Stimulated activated CD4-positive, alpha-beta T cell treated with anti-CD3 and anti-CD28 coated beads, Interleukin-1b, Interleukin-23, amount 100 ng/mL, for 24 hours (primary cell): ENCODE results near the gene ADAMTS2.

Experiments
- DNase-seq, 4 experiments: peaks; one replicate each; pipeline ENCODE4 v3.0.0-alpha.2; 2020; ENCODE audit warnings: low read depth in 4 of 4, low spot score in 1 of 4

Gene ADAMTS2

DNA sequence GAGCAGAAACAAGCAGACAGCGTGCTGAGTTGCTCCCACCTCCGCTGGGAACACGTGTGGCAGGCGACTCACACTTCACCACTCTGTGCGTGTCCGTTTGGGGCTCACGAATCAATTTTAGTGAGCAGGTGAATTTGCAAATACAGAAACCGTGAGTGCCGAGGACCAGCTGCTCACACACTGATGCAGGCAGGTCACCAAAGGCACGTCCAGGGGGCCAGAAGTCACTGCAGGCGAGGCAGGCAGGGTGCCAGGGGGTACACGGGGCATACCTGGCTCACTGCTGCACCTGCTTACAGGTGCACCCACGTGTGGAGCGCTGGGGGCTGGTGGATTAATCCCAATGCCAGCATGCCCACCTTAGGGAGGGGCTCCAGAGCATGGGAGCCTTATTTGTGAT lies 216.3 kb downstream of the ADAMTS2 start:
- no peak for DNase-seq

DNA sequence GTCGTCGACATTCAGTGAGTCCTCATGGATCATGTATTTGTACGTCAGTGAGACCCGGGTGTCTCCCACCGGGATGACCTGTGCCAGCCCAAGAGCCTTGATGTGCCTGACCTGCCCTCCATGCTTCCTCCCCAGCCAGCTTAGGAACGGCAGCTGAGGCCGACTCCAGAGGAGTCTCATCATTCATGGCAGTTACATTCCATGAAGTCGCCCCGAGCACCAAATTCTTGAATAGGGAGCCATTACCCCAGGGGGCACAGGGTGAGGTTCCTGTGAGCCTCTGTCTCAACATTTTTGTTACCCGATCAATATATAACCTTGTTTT lies 217.3 kb downstream of the ADAMTS2 start:
- no peak for DNase-seq

DNA sequence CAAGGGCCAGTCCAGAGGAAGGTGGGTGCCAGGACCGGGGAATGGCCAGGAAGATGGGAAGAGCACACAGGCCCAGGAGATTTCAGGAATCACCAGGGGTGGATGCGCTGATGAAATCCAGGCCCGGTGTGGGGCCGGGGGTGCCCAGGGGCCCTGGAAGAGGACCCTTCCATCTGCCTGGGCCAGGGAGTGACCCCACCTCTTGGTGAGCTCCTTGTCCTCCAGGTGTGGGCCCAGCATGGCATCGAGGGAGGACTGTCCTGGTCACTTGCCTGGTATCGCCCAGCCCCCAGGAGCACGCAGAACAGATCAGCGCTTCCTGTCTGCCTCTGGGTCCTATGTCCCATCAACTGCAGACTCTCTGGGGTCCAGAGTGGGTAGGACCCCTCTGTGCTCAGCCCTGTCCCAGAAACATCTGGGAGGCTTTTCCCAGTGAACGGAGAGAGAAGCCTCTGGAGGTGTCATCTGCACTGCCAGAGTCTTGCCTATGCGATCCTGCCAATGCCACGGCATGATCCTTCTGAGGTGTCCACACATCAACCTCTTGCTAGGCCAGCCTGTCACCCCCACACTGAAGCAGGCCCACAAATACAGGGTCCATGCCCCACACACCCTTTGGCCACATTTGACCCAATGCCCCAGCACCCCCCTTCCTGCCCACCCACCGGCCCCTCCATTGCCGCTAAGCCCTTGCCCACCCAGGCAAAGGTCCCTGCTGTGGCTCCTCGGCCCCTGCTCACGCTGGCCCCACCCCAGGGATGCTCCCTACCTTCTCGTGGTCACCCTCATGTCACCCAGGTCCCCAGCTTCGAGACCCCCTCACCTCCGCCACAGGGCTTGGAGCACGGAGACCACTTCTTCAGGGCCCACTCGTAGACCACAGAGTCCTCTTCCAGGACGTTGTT lies 217.9 kb downstream of the ADAMTS2 start:
- DNase-seq, result no peak

DNA sequence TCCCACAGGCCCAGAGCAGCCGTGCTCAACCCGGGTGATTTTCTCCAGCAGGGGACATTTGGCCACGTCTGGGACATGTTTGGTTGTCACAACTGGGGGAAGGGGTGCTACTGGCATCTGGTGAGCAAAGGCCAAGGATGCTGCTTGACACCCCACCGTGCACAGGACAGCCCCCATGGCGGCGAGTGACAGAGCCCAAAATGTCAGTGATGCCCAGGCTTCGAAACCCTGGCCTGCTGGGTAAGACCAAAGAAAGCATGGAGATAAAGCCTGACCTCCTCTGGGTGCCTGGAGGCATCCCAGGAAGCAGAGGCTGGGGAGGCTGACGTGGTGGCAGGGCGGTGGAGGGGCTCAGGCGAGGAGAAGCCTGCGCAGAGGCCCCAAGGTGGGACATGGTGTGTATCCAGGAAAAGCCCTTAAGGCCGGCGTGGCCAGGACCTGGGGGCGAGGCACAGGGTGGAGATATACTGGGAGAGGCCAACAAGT lies 218.7 kb downstream of the ADAMTS2 start:
- no peak for DNase-seq

DNA sequence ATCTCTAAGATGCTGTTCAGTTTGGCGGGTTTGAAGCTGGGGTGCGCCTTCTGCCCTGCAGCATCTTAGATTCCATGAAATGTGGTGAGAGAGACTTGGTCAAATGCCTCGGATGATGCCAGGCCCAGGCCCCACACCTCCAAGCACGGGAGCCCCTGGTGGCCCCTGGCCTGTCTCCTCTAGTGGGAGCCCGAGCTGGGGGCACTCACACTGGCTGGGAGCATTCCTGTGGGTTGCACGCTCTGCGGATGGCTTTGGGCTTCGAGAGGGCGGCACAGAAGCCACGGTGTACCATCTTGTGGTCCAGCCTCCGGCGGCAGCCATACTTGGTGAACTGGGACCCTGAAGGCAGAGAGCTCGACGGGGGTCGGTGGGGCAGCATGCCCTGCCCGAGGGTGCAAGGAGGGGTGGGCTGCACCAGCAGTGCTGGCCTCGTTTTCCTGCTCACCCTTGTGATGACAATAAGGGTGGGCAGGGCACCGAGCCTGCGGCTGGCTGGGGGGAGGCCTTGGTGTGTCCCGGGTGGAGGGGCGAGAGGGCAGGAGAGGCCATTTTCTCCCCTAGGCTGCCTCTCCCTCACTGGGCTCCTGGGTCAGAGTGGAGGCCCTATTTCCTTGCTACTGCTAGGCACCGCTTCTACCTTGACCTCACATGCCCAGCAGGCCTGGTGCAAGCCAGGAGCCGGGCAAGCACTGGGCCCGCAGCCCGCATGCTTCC lies 219.3 kb downstream of the ADAMTS2 start:
- DNase-seq, result no peak

DNA sequence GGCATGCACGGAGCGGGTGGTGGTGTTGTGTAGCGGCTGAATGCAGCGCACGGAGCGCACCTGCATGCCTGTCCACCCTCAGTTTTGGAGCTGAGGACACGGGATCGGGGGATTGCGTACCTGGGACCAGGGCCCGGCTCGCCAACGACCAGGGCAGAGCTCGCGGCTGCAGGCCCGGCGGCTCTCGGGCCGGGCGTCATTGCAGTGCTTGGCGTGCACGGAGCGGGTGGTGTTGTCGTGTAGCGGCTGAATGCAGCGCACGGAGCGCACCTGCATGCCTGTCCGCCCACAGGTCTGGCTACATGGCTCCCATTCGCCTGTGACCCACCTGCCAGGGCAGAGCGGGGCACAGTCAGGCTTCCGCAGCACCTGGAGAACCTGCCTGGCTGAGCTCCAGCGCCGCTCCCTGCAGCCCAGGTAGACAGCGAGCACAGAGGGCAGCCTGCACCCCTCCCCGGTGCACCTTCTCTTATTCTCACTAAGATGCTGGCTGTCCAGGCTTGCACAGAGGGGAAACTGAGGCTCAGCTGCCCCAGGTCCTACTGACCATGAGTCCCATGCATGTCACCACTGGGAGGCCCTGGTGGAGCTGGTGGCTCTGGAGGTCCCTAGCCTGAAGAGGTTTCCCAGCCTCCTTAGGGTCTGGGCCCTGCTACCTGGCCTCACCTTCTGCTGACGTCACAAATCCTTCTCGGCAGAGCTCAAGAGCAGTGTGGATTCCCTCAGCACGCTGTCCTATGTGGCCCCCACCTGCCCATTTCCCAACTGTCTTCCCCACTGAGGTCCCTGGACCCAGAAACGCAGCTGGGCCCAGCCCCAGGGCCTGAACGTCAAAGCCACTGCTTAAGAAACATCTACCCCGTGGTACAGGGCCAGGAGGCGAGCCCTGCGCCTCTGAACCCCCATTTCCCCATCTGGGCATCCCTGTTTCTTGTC lies 220.1 kb downstream of the ADAMTS2 start:
- DNase-seq, result no peak

DNA sequence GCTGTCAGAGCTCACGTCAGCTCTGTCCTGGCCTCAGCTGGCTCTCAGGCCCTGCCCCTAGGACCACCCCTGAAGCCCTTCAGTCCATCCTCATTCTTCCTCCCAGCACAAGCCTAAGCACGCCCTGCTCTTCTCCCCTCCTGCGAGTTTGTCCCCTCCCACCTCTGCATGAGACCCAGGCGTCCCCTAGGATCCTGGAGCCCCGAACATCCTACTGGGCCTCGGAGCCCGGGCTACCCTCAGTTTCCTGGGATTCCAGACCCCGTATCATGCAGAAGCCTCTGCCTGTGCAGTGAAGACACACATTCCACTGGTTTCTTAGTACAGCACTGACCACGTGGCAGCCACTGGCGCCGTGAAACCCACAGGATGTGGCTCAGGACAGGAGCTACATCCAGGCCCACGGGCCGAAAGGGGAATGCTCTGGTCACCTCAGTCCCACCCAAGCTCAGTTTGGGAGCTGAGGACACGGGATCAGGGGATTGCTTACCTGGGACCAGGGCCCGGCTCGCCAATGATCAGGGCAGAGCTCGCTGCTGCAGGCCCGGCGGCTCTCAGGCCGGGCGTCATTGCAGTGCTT lies 220.9 kb downstream of the ADAMTS2 start:
- no peak for DNase-seq

DNA sequence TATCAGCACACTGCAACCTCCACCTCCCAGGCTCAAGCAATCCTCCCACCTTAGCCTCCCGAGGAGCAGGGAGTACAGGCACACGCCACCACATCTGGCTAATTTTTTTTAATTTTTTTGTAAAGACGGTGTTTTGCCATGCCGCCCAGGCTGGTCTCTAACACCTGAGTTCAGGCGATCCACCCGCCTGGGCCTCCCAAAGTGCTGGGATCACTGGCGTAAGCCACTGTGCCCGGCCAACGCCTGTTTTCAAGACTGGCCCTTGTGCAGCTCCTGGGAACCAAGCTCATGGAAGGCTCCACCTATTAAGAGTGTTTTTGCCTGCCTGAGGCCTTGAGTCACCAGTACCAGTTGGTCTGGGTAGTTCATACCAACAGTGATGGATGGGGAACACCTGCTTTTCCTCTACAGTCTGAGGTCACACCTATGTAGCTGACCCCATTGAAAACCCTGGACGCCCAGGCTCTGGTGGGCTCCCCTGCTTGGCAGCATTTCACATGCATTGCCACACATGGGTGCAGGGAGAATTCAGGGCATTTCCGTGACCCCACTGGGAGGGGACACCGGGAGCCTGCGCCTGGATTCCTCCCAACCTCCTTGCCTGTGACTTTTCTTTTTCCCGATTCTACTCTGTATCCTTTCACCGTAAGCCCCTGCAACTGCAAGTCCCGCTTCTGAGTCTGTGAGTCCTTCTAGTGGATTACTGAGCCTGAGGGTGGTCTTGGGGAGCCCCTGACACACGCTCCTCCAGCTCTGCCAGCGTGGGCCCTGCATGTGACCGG lies 221.6 kb downstream of the ADAMTS2 start:
- no peak for DNase-seq

DNA sequence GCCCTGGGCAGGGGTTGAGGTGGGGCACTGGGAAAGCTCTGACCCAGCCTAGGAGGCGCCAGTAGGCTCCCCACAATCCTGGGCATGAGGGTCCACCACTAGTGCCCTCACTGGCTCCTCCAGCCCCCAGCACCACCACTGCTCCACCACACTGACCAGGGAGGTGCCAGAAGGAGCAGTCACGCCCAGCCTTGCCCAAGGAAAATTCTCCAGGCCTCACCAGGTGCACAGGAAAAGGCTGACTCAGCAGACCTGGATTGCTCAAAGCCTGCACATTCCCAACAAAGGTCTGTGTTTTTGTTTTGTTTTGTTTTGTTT lies 222.2 kb downstream of the ADAMTS2 start:
- no peak for DNase-seq

DNA sequence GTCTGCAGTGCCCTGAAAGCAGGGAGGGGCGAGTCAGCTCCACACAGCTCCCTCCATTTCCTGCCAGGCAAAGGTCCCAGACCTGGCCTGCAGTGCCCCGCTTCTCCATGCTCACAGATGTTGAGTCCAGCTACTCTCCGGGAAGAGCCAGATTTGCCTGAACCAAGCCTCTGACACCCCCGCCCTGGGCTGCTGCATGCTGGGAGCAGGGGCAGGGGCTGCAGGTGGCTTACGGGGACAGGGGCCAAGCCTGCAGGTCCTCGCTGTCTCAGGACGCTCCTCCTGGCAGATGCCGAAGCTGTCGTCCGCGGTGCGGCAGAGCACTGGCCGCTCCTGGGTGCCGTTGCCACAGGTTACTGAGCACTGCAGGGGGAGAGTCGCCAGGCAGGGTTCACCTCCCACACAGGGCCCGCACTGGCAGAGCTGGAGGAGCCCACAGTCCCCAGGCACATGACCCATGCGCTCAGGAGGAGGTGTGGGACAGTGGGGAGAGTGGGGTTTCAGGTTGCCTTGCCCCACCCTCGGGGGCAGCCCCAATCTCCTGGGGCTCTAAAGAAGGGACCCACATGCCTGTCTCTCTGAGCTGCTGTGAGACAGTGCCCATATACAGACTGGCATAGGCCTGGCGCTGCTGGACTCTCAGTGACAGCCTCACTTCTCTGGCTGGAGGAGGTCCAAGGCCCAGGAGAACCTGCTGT lies 222.7 kb downstream of the ADAMTS2 start:
- no peak for DNase-seq

DNA sequence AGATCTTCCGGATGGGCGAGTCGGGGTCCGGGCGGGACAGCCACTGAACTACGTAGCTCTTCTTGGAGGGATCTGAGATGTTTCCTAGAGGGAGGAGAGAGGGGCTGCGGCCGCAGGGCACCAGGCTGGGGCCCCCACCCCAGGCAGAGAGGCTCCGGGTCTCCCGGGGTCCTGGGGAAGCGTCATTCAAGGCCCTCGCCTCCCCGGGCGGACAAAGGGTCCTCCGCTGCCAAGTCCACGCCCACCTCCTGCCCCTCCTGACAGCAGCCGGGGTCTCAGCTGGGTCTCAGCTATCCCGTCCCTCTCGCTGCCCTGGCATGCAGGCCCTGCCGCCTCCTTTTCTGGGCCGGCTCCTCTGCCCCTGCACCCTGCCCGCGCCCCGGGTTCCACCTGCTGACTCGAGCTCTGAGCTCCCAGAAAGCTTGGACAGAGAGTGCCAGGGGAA lies 223.6 kb downstream of the ADAMTS2 start:
- DNase-seq, result no peak

DNA sequence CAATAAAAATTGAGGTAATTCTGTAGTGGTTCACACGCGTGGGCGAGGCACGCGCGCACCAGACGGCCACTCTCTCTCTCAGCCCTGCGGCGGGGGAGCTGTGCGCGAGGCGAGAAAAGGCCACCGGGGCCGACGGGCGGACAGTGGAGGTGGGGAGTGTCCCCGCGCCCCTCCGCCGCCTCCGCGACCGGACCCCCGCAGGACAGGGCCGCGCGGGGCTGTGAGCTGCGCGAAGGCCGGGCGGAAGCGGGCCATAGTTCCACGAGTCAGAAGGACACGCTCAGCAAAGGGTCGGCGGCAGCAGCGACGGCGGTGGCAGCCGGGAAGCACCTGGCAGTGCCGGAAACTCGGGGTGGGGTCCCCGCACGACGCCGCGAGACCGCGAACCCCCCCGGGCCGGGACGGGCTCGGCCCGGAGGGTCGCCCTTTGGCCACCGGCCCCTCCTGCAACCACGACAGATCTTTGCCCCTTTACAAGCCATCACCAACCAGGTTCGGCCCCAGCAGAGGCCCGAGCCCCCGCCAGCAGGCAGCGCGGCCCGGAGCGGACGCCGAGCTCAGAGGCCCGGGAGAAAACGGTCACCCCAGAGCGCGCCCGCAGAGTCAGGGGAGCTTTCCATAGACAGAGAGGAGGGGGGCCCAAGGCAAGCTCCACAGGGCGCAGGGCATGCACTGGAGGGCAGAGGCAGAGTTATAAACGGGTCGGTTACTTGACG lies 224.2 kb downstream of the ADAMTS2 start:
- no peak for DNase-seq

DNA sequence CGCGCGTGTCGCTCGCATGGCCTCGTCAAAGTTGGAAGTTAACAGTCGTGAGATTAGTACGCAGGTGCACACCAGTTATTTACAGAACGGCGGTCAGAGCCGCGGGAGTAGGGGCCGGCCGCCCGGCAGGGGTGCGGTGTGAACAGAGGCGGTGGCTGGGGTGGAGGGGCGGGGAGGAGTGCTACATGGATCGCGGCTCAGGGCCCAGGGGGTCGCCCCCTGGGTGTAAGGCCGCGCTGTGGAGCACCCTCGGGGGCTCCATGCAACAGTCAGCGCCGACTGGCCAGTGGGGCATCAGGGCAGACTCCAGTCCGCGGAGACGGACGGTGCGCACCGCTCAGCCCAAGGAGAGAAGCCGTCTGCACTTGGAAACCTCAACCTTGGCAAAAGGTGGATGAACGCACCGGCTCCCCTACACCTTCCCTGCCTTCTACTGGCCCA lies 224.8 kb downstream of the ADAMTS2 start:
- no peak for DNase-seq

DNA sequence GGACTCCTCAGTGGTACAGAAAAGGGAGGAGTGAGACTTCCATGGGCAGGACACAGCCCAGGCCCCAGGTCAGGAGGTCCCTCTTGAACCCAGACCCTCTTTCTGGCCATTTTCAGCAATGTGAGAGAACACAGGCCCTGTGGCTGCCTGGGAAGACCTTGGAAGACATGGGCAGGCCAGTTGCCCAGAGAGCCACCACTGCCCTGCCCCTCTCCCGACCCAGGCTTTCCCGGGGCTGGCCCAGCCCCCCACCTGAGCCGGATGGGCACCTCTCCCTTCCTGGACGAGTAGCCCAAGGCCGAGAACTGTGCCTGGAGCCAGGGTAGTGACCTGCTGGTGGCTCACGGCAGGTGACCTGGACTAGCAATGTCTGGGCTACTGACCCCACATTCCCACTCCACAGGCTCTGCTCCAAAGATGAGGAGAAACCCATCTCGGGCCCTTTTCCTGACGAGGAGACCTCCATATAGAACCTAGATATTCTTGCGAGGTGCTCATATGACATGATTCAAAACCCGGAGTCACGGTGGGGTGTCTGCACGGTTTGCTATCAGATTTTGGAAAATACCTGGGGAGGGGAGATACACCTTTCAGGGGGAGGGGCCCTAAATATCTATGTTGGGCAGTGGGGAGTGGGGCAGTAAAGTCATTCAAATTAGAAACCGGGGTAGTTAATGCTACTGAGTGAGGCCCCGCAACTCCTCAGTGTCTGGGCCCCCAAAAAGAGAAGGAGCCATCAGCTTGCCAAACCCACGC lies 225.7 kb downstream of the ADAMTS2 start:
- no peak for DNase-seq

DNA sequence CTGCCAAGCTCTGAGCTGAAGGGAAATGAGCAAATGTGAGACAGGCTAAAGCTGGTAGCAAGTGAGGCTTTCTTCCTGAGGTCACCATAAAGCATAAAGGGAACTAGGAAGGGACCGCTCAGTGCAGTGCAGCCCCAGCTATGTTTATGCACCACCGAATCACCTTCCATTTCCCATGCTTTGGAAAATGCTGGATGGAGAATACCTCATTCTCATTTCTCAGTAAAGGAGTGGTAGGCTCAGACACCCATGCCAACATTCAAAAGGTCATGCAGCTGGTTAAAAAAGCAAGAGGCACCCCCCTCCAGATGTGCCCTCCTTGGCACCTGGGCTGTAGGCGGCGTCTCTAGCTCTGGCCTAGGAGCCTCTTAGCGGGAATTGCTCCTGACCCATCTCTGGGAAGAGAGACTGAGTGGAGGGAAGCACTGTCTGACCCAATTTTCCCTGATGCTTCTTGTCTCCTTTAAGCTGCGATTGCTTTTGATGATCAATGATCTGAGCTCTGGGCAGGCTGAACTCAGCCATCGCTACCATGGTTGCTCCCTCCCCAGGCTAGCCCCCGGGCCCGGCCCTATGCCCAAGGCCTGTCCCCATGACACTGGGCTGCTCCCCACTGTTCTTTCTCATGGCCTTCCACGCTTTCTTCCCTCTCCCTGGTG lies 226.4 kb downstream of the ADAMTS2 start:
- no peak for DNase-seq

DNA sequence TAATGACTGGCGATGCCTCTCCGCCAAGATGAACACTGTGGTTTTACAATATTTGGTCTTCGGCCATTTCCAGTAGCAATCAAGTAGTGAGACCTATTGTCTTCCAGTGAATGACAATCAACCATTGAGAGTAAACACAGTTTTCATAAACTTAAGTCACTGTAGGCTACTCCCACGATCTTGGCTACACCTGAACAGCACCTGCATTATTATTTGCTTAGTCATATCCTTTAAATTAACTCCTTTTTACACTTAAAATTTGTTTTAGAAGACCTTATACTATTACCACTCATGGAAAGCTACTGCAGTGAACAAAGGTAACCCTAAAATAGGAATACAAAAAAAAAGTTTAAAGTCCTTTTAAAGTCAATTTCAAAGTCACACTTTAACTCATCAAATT lies 226.9 kb downstream of the ADAMTS2 start:
- DNase-seq, result no peak

DNA sequence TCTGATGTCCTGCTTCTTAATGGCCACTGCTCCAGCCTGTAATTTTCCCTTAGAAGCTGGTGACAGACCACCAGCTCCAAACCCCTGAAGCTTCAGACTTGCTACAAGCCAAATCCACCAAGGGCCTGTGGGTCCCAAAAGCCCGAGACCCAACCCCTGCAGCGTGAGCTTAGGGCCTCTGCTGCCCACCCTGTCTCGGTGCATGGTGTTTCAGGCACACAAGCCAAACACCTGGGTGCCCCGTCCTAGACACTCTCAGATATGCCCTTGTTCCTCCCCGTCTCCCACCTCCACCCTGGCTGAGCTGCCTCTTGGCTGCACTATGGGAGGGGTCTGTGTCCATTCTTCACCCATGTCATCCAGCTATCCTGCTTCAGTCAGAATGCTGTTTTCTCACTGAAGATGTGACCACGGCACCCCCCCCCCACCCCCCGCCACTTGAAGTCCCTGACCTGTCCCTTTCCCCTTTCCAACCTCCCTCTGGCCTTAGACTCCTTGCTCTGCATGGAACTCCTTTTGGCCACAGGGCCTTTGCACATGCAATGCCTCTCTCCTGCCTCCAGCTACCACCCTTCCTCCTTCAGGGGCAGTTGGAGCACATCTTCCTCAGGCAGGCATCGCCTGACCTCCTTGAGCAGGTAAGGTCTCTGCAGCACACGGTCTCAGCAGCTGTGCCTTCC lies 229.3 kb downstream of the ADAMTS2 start:
- DNase-seq, result no peak
